K562 (cell line): ENCODE results near the gene LMOD1. TPM values are rescaled to one million over a fixed set of nuclear protein-coding genes. Genes with fewer than 3 reads are reported as not detected.

Source experiments
- ATAC-seq: fragments of 200-7000 bp; cut with Tn5 transposase; 3 replicates; pipeline ENCODE4 v1.9.1; 2020; ENCODE audit warnings: moderate library complexity
- BruUV-seq: library from RNA; stranded (reverse); fragments of 400-500 nt; replicated peaks from 2 replicates; lab custom pipeline; 2021; lab: Mats Ljungman, UMichigan
- CTCF ChIA-PET: fragments of 300-600 bp; formaldehyde crosslinking; extraction: SDS; loops from one replicate; lab custom pipeline; 2021; ENCODE audit warnings: low intra/inter-chr PET ratio; lab: Yijun Ruan, JAX
- POLR2A ChIA-PET: fragments of 300-600, 350-650 bp; sonication (Branson Sonifier 250); formaldehyde crosslinking; extraction: SDS; loops from one replicate; lab custom pipeline; 2021; ENCODE audit warnings: antibody characterized with exemption, inconsistent platforms; lab: Yijun Ruan, JAX
- DNase-seq, 4 experiments: peaks; one replicate each; pipeline versions ENCODE4 v3.0.0 to v3.0.0-alpha.2; 2011 to 2018; ENCODE audit warnings: low spot score in 3 of 4, mixed read lengths in 3 of 4; ENCODE audit errors: extremely low read depth in 1 of 4
- FAIRE-seq: peaks from 2 replicates; lab custom pipeline; 2011; peaks lifted over from hg19 to GRCh38; lab: Jason Lieb, UNC
- H2AFZ ChIP-seq: 2 replicates; pipeline ENCODE4 v1.6.0; 2011; ENCODE audit warnings: low read depth, low read length, control low read depth, inconsistent platforms
- H3K27ac ChIP-seq: fragments of 200-600 bp; 3 replicates; pipeline ENCODE4 v1.8.0; 2011; ENCODE audit warnings: low read depth, mild to moderate bottlenecking, control low read depth, inconsistent platforms, low read length, moderate library complexity, mixed read lengths; ENCODE audit errors: extremely low read depth
- H3K27me3 ChIP-seq, 2 experiments: fragments of 300-600 bp in 1 of 2; 2 replicates in 1 of 2; 3 replicates in 1 of 2; pipeline versions ENCODE4 v1.6.0 to v1.8.0; 2011; ENCODE audit warnings: inconsistent platforms in 2 of 2, low read length in 2 of 2, mild to moderate bottlenecking in 1 of 2, mixed read lengths in 1 of 2, moderate library complexity in 1 of 2; ENCODE audit not compliant: control insufficient read depth in 2 of 2, insufficient read depth in 2 of 2
- H3K36me3 ChIP-seq: fragments of 300-600 bp; 3 replicates; pipeline ENCODE4 v1.8.0; 2011; ENCODE audit warnings: mild to moderate bottlenecking, low read length, inconsistent platforms; ENCODE audit not compliant: control insufficient read depth, insufficient read depth
- H3K4me1 ChIP-seq, 2 experiments: fragments of 200-600 bp in 1 of 2; replicated peaks in 1 of 2; 2 replicates in 1 of 2; 3 replicates in 1 of 2; pipeline versions ENCODE4 v1.5.1 to v1.8.0; 2011; ENCODE audit warnings: inconsistent platforms in 2 of 2, low read length in 2 of 2, mild to moderate bottlenecking in 1 of 2, mixed read lengths in 1 of 2, moderate library complexity in 1 of 2; ENCODE audit not compliant: control insufficient read depth in 2 of 2, insufficient read depth in 2 of 2
- H3K4me2 ChIP-seq: 2 replicates; pipeline ENCODE4 v1.6.1; 2011; ENCODE audit warnings: low read length, control low read depth, inconsistent platforms, mixed read lengths; ENCODE audit not compliant: insufficient read depth
- H3K4me3 ChIP-seq: fragments of 200-600 bp; sonication (generic), shearing (Covaris generic); 2 replicates; pipeline ENCODE4 v1.5.1; 2016; ENCODE audit warnings: control low read depth, inconsistent platforms
- H3K79me2 ChIP-seq: fragments of 200-600 bp; 3 replicates; pipeline ENCODE4 v1.8.0; 2011; ENCODE audit warnings: low read length, inconsistent platforms; ENCODE audit not compliant: control insufficient read depth, insufficient read depth
- H3K9ac ChIP-seq, 2 experiments: 2 replicates each; pipeline versions ENCODE4 v1.6.0 to v1.6.1; 2011; ENCODE audit warnings: low read depth in 2 of 2, low read length in 2 of 2, control low read depth in 1 of 2, inconsistent platforms in 1 of 2, mild to moderate bottlenecking in 1 of 2, mixed read lengths in 1 of 2; ENCODE audit not compliant: insufficient read depth in 1 of 2
- H3K9me1 ChIP-seq: one replicate; pipeline ENCODE4 v1.6.0; 2011; ENCODE audit warnings: inconsistent platforms, mild to moderate bottlenecking, low read length, moderate library complexity; ENCODE audit not compliant: control insufficient read depth, insufficient read depth
- H3K9me3 ChIP-seq: replicated peaks from 2 replicates; pipeline ENCODE4 v1.5.1; 2011; ENCODE audit warnings: low read depth, low read length, inconsistent platforms; ENCODE audit not compliant: control insufficient read depth, insufficient read depth
- H4K20me1 ChIP-seq: replicated peaks from 2 replicates; pipeline ENCODE4 v1.6.1; 2011; ENCODE audit warnings: low read length, inconsistent platforms, mixed read lengths; ENCODE audit not compliant: control insufficient read depth, insufficient read depth
- KLF1 ChIP-seq: fragments of 450-650 bp; IDR thresholded peaks from 2 replicates; pipeline ENCODE4 v1.6.1; 2016; ENCODE audit warnings: missing genetic modification characterization, missing compliant biosample characterization
- SMARCE1 ChIP-seq: fragments of 450-650 bp; IDR thresholded peaks from 2 replicates; pipeline ENCODE4 v1.7.1; 2016; ENCODE audit warnings: mild to moderate bottlenecking
- THRAP3 ChIP-seq: fragments of 450-650 bp; IDR thresholded peaks from 2 replicates; pipeline ENCODE4 v1.6.1; 2016; ENCODE audit warnings: mild to moderate bottlenecking, inconsistent platforms, borderline replicate concordance
- TSHZ1 ChIP-seq: fragments of 250-450 bp; sonication (Bioruptor Pico); IDR thresholded peaks from 2 replicates; pipeline ENCODE4 v1.4.0; 2020; ENCODE audit warnings: mild to moderate bottlenecking, moderate library complexity
- U2AF2 ChIP-seq: fragments of 200-400 bp; formaldehyde crosslinking; optimal IDR thresholded peaks from 2 replicates; pipeline ENCODE3; 2017; ENCODE audit warnings: low read depth, mild to moderate bottlenecking, low read length
- UBTF ChIP-seq, 2 experiments: IDR thresholded peaks; 2 replicates each; pipeline ENCODE4 v1.6.1; 2012; ENCODE audit warnings: improper control_type of control experiment in 2 of 2, low read depth in 2 of 2, low read length in 2 of 2, borderline replicate concordance in 1 of 2
- USF1 ChIP-seq: sonication (generic); formaldehyde crosslinking; IDR thresholded peaks from 2 replicates; pipeline ENCODE4 v1.9.0; 2022; ENCODE audit warnings: mild to moderate bottlenecking, missing genetic modification reagents
- XRCC3 ChIP-seq: fragments of 450-650 bp; IDR thresholded peaks from 2 replicates; pipeline ENCODE4 v1.6.1; 2017; ENCODE audit warnings: mild to moderate bottlenecking, moderate library complexity
- ZNF263 ChIP-seq: sonication (generic); formaldehyde crosslinking; IDR thresholded peaks from 2 replicates; pipeline ENCODE4 v1.8.0; 2022; ENCODE audit warnings: mild to moderate bottlenecking, missing genetic modification reagents, borderline replicate concordance
- ZNF551 ChIP-seq: fragments of 250-450 bp; sonication (Bioruptor Pico); IDR thresholded peaks from 2 replicates; pipeline ENCODE4 v1.5.0; 2021; ENCODE audit warnings: mild to moderate bottlenecking, moderate library complexity
- ZSCAN29 ChIP-seq: fragments of 450-650 bp; IDR thresholded peaks from 2 replicates; pipeline ENCODE4 v1.6.1; 2017
- WGBS: fragments of 100-300 bp; shearing (Covaris generic); methylation state at CpG from one replicate; pipeline ENCODE4 v1.1.6; 2016; ENCODE audit warnings: low coverage, mixed read lengths; ENCODE audit not compliant: insufficient coverage; ENCODE audit errors: missing lambda C conversion rate; 5-methylcytosine and 5-hydroxymethylcytosine counted together
- in situ Hi-C: fragments of 300-500 bp; cut with MboI; formaldehyde crosslinking; loops from 4 replicates; pipeline ENCODE4 v1.15.0; 2018; ENCODE audit warnings: inconsistent platforms, mixed read lengths
- intact Hi-C: fragments of 100-400 bp; cut with micrococcal nuclease; formaldehyde crosslinking; loops from 2 replicates; pipeline ENCODE4 v1.14.2; 2022
- polyA plus RNA-seq, 8 experiments: library from polyadenylated mRNA; depleted of rRNA in 4 of 8; stranded (reverse) in 5 of 8; unstranded in 3 of 8; fragments of >200 nt; fragmentation: Nextera tagmentation in 2 of 8; fragmentation: Illumina TruSeq in 1 of 8; extraction: Ambion mirVana in 2 of 8; extraction: Trizol in 1 of 8; gene quantifications; 2 replicates each; pipeline versions ENCODE4 v1.2.1 to v1.2.3, GENCODE V29; 2011 to 2014; ENCODE audit warnings: inconsistent platforms in 1 of 8, missing spikeins in 1 of 8
- total RNA-seq, 7 experiments: library from RNA; depleted of rRNA in 6 of 7; stranded (reverse); fragments of >200 nt in 6 of 7; fragmentation: Illumina TruSeq in 2 of 7; extraction: Trizol in 2 of 7; gene quantifications; 2 replicates each; pipeline versions ENCODE4 v1.2.1 to v1.2.3, GENCODE V29; 2011 to 2021; ENCODE audit warnings: low replicate concordance in 1 of 7
- TF ChIP-seq, protein P1 (sequence below): IDR thresholded peaks from 3 replicates; pipeline ENCODE4 v1.6.1; 2011; ENCODE audit warnings: borderline replicate concordance, mild to moderate bottlenecking, moderate library complexity; ENCODE audit not compliant: insufficient read length; ENCODE audit errors: extremely low read depth

Gene LMOD1
- total and polyA plus RNA-seq, 9 of the 15 experiments (the other 6 are each of a cell fraction or from before 2014, with no cell fraction given): 0.03 to 0.54 (median 0.38) TPM; not detected in 1

DNA sequence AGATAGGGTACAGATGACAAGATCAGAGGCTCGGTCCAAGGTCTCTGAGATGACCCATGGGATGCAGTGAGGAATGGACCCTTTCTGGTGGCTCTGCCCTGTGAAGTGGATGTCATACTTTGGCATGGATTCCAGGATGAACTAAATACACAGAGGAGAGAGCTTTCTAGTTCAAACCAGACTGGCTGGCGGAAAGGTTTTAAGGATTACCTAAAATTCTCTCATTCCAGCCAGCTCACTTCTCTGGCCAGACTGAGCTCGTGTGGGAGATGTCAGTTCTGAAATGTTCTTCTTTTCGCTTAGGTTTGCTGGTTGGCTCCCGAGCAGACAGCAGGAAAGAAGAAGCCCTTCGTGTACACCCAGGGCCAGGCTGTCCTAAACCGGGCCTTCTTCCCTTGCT, 42.3 kb upstream of the LMOD1 start (continued):
- TF ChIP-seq ZSCAN29 (no peak), KLF1 (tag) (no peak), ZNF263 (no peak), ZNF551 (no peak)

- POLR2A ChIA-PET: interaction anchor here (0.6 to 1.2 kb wide), 3 partner anchors 13 to 21 kb away, joined by 3 read pairs; no protein-coding TSS in a partner anchor
- Histone ChIP-seq H3K4me2 (no peak overlapping the region), H3K9me1 (no peaks in the 10 kb centered on the region), H3K9ac (no peak overlapping the region), H2AFZ (no peak overlapping the region), H3K79me2 (peaks cover 44% of the 10 kb centered on the region), H3K4me3 (no peak overlapping the region), H3K27me3 (no peaks in the 10 kb centered on the region), H3K27ac (no peak overlapping the region), H3K36me3 (peaks cover 45% of the 10 kb centered on the region), H4K20me1 (peaks cover 17% of the 10 kb centered on the region), H3K4me1 (peaks cover 9 to 19% of the 10 kb centered on the region in 2 experiments; a peak in 4 of 5 replicates), H3K9me3 (no peaks in the 10 kb centered on the region)
- FAIRE-seq: no peak
- no TSS peak for BruUV-seq
- WGBS: 100% methylated on average over 2 of the region's 2 CpGs
- intact Hi-C loops: no loop called here
- no peak for DNase-seq
- CTCF ChIA-PET: no interaction called here
- in situ Hi-C loops: no loop called here
- no peak for ATAC-seq
- TF ChIP-seq U2AF2 (no peak), XRCC3 (no peak), USF1 (CRISPR knock-in tag) (no peak), TSHZ1 (CRISPR knock-in tag) (no peak), UBTF (IDR thresholded peaks at IDR 0.05; ENCODE audit: borderline replicate concordance in 1 of 2, low read depth in 2 of 2, low read length in 2 of 2) (no peak), SMARCE1 (no peak), THRAP3 (no peak)
- TF ChIP-seq, protein P1, sequence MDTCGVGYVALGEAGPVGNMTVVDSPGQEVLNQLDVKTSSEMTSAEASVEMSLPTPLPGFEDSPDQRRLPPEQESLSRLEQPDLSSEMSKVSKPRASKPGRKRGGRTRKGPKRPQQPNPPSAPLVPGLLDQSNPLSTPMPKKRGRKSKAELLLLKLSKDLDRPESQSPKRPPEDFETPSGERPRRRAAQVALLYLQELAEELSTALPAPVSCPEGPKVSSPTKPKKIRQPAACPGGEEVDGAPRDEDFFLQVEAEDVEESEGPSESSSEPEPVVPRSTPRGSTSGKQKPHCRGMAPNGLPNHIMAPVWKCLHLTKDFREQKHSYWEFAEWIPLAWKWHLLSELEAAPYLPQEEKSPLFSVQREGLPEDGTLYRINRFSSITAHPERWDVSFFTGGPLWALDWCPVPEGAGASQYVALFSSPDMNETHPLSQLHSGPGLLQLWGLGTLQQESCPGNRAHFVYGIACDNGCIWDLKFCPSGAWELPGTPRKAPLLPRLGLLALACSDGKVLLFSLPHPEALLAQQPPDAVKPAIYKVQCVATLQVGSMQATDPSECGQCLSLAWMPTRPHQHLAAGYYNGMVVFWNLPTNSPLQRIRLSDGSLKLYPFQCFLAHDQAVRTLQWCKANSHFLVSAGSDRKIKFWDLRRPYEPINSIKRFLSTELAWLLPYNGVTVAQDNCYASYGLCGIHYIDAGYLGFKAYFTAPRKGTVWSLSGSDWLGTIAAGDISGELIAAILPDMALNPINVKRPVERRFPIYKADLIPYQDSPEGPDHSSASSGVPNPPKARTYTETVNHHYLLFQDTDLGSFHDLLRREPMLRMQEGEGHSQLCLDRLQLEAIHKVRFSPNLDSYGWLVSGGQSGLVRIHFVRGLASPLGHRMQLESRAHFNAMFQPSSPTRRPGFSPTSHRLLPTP: no peak
These were observed 39.0 kb upstream of the LMOD1 start for GRCh38 chr1:201985355-201985754.
